GM21390 (cell line): Measurements from ENCODE around the gene POLD2.
A peak's percentile ranks its signal among the peaks of the same experiment; 100 is the strongest.
"Not testable (repeated sequence)": the region's sequence is repeated elsewhere in the genome, so short reads cannot be mapped to it uniquely, and the experiment has no call there.

Source experiments
- ATAC-seq: cut with Tn5 transposase; IDR thresholded peaks from one replicate; pipeline ENCODE4 v1.9.1; 2021; ENCODE audit not compliant: unreplicated experiment

The POLD2 gene

DNA sequence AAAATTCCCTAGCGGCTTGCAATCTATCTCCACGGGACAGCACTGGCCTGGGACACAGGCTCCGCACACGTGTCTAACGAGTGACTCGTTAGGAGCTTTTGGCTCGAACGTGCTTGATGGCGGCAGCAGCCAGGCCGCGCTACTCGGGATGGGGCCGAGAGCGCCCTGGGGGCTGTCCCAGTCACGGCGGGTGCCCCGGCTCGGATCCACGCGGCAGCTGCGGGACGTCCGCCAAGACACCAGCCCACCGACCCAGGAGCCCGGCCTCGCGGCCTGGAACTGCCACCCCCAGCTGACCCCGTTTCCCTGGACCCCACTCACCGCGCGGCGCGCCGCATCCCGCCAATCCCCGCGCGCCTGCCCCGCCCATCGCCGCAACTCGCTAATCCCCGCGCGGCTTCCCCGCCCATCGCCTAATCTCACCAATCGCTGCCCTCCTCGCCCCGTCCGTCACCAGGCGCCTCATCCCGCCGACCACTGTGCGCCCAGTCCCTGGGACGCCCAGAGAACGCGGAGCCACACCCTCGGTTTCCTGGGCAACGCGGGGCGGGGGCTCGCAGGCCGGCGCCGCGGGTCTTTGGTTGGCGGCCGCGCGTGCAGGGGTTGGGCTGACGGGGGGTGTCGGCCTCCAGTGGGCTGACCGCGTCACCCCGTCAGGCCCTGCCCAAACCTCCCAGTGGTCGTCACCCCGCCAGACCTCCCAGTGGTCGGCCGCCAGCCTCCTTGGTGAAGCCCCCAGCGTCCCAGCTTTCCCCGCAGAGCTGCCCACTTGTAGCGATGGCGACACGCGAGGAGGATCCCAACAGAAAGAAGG lies at the start of gene POLD2:
TSS of gene POLD2 (minus strand) at position 359 of the 814 bp plus-strand sequence. CDS start 1,495 bp downstream, outside the sequence.
- ATAC-seq = peak; percentile 99

DNA sequence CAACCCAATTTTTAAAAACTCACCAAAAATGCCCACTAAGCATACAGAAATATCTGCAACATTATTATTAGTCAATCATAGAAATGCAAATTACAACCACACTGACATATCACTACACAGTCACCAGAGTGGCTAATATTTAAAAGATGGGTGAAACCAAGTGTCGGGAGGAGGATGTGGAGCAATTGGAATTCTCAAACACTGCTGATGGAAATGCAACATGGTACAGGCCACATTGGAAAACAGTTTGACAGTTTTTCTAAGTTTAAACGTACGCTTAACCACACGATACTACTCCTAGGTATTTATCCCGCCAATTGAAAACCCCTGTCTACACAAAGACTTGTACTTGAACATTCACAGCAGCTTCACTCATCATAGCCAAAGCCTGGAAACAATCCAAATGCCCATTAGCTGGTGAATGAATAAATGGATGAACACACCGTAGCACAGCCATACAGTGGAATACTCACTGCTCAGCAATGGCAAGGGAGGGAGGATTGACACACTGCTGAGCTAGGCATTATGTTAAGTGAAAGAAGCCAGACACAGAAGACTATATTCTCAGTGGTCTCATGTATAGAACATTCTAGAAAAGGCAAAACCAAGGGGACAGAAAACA lies 49.6 kb upstream of the POLD2 start:
- no peak for ATAC-seq

DNA sequence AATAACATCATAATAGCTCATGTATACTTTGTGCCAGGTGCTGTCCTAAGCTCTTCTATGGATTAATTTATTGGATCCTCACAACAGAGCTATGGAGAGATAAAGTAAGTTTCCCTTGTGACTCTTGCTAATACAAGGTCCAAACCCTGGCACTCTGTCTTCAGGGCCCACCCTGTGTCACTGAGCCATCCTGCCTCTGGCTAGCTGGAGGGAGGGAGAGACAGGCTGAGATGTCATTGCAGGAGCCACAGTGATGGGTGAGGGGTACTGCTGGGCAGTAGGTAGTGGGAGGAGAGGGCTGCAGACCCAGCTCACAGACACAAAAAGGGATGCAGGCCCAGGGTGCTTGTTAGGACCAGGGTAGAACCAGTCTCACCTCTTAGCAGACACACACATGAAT lies 49.0 kb upstream of the POLD2 start:
- ATAC-seq = no peak

DNA sequence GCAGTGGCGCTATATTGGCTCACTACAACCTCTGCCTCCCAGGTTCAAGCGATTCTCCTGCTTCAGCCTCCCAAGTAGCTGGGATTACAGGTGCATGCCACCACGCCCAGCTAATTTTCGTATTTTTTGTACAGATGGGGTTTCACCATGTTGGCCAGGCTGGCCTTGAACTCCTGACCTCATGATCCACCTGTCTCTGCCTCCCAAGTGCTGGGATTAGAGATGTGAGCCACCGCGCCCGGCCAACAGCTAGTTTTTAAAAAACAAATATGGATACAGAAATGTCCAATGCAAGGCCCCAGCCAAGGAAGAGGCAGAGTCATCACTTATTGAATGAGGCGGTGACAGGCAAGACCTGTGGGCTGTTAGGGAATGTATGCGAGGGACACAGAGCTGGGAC lies 48.6 kb upstream of the POLD2 start:
- ATAC-seq = not testable (repeated sequence)

DNA sequence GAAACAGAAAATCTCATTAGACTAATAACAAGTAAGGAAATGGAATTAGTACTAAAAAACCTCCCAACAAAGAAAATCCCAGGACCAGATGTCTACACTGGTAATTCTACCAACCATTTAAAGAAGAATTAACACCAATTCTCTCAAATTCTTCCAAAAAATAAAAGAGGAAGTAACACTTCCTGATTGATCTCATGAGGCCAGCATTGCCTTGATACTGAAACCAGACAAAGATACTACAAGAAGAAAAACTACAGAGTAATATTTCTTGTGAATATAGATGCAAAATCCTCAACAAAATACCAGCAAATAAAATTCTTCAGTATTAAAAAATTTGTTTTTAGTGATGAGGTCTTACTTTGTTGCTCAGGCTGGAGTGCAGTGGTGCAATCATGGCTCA lies 44.6 kb upstream of the POLD2 start:
- ATAC-seq = no peak

DNA sequence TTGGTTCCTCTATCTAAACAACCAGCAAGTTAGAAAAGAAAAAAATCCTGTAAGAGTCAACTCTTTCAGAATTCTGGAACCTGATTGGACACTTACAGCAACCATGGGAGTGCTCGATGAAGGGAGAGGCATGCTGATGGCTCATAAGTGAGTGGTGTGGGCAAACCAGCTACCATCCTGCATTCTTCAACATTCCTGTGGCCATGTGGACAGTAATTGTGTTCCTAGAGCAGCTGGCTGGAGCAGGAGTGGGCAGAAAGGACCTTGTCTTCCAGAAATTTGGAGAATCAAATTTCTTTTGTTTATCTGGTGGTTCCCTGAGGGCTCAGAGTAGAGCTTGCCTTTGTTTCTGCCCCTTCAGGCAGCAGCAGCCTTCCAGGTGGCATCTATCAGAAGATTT lies 40.2 kb upstream of the POLD2 start:
- ATAC-seq = no peak

DNA sequence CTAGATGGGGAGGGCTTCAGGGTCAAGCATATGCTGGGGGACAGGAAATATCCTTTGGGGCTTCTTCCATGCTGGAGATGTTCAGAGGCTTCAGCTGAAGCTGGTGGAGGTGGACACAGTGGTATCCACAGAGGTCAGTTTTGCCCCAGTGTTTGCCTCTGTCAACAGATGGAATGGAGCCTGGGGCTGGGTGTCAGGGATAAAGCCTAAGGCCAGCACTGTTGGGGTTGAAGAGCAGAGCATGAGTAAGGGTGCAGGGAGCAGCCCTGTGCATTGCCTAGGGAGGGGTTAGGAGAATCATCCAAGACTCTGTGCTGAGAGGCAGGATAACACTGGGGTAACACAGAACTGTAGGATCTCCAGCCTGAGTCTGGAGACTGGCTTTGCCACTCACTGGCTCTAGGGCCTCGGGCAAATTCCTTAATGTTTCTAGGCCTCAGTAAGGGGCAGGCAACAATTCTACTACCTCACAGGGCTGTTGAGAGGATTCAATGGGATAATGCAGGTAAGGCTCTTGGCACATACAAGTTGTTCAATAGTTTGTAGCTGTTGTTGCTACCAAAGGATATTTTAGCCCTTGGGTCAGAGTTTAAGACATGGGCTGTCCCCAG lies 39.5 kb upstream of the POLD2 start:
- no peak for ATAC-seq

DNA sequence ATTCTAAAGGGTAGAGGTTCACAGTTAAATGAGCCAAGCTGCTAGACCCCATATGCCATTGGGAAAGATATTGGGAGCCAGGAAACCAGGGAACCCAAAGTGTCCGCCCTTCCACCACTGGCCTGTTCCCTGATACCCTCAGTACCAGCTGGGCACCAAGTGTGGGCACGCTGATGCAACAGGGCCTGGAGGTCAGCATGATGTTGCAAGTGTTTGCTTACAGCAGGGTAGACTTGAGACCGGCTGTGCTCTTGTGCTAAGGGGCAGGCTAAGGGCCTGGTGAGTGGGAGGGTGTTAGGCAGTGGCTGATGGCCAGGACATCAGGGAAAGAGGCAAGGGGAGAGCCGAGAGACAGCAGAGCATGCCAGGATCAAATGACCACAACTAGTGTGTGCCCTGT lies 38.8 kb upstream of the POLD2 start:
- ATAC-seq = no peak

DNA sequence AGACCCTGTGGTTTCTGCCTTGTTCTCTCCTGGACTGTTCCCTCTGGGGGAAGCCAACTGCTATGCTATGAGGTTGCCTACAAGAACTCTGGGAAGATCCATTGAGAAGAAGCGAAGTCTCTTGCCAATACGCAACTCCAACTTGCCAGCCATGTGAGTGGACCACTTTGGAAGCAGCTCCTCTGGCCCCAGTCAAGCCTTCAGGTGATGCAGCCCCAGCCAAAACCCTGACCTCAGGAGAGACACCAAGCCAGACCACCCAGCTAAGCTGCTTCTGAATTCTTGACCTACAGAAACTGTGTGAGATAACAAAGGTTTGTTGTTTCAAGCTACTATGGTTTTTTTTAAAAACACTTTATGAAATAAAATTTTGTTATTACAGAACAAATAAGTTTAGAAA lies 38.0 kb upstream of the POLD2 start:
- ATAC-seq = no peak

DNA sequence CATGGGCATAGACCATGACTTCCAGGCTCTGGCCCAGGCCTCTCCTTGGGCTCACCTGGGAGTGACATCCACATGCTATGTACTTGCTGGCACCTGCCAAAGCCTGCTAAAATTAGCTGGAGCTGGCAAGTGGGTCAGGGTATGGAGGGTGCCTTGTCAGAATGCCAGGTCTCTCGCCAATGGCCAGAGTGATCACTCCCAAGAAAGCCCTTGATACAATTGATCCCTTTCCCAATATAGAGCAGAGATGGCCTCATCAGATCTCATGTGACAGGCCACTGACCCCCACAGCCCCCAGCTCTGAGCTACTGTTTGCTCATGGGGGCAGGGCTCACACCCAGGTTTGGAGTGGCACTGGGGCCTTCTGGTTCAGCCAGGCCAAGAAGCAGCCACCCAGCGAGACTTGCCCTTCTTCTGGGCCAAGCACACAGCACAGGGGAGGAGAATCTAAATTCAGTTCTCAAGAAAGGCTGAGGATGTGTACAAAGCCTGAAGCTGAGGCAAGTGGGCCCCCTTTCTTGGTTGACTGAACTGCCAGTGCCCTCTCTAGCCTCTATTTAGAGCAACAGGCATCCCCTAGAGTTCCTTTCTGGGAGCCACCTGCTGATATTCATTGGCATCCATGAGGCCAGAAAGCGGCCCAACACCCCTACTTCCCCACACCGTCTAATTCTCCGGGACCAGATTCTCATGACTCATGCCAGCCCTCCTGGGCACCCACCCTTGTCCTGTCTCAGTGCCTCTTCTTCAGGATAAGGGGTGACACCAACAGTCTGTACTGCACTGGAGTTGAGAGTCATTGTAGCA lies 36.7 kb upstream of the POLD2 start:
- no peak for ATAC-seq

DNA sequence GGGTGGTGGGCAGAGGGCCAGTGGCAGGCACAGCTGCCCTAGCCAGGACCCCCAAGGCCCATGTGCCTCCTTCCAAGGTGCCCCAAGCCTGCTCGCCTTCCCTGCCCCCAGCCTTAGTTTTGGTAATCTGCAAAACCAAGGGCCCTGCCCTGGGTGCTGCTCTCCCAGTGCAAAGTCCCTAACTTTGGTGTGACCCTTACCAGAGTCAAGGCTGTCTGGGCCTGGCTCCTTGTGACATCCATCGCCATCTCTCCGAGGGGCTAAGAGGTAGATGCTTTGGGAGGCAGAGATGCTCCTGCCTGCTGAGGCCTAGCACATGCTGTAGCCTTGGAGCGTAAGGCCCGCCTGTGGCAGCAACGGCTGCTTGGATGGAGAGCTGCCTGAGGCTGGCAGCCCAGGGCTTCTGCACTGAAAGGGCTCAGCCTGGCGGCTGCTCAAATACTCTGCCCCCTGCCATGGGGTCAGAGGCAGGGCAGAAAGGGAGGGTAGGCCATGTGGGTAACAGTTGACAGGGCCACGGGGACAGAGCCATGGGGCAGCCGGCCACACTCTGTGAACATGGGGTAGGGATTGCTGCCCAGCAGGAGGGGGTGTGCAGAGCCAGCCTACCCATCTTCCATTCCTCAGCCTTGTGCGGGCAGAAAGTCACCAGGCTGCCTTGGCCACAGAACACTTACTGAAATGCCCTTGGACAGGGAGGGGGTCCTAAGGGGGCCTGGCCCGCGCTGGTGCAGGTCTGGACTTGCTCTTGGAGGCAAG lies 35.7 kb upstream of the POLD2 start:
- no peak for ATAC-seq

DNA sequence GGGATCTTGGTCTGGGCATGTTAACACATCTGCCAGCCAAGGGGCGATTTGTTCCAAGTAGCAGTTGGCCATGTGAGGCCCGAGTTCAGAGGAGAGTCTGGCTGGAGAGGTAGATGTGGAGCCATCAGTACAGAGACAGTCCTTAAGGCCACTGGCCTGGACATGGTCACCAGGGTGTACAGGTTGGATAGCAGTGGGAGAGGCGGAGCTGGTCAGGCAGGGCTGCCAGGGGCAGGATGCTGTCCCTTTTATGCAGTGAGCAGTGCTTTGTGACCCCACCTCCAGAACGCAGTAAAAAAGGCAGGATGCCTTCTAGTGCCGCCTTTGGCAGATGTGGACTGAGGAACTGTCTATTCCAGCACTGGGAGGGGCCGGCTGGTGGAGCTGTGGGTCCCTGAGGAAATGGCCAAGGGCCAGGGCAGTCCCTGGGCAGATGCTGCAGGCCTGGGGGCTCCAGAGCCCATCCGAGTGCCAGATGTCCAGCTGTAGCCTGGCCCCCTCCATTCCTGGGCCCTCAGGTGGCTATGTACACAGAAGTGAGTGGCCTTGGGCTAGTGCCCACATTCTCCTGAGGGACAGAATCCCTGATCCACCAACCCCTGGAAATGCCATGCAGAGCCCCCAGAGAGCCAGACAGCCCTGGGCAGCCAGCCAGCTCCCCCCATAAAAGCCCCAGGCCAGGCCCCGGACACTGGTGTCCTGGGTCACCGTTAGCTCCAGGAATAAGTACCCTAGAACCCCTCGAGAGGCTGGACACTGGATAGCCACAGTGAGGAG lies 34.9 kb upstream of the POLD2 start:
- ATAC-seq = no peak

DNA sequence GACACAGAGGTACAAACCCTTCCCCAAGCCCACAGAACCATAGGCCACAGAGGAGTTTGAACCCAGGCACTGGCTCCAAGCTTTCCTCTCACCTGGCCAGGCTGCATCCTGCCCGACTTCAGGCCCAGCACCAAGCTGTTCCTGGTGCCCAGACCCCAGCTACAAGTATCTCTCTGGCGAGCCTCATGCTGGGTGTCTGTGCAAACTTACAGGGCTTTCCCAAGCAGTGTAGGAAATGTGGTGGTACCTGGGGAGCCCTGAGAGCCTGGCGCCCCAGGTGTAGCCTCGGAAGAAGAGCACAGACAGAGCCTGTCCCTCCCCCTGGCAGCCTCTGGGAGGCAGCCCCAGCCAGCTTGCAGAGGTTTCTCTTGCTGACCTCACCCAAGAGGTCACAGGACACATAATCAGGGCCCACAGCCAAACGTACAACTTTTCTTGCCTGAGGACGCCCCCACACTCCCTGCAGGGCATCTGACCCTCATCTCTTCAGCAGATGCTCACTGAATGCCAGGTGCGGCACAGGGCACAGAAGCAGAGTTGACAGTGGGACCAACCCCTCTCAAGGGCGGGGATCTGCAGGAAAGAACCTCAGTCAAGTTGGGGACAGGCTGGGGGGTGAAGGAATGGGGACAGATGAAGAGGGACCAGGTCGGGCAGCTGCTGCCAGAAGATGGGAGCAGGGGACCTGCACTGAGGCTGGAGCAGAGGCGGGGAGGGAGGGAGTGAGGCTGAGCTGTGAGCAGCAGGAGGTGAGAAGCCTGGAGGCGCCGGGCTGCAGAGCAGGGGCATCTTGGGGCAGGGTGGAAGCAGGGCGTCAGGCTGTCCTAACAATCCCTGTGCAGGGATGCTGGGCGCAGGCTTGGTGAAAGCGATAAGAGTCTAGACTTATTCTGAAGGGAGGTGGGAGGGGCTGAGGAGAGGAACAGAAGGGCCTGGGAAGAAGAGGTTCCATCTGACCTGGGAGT lies 34.0 kb upstream of the POLD2 start:
- ATAC-seq = no peak

DNA sequence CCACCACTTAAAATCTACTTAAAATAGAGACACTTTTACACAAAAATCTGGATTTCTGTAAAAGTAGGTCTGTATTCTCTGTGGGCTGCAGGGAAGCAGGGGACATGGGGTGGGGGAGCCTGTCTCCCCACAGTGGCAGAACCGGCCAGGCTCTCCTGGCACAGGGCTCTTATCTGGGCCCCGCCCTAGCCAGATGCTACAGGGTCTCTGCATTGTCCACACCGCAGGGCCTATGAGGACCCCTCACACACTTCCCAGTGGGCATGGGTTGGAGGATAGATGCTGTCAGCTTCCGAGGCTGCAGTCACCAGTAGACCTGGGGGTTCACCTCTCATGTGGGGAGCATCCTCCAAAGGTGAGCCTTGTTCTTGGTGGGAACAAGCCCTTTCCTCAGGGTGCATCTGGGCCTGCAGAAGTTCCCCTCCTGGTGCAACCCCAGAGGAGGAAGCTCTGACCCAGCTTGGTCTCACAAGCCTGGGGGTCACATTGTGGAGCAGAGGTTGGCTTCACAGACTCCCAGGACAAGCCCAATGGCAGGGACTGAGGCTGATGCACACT lies 33.2 kb upstream of the POLD2 start:
- no peak for ATAC-seq

DNA sequence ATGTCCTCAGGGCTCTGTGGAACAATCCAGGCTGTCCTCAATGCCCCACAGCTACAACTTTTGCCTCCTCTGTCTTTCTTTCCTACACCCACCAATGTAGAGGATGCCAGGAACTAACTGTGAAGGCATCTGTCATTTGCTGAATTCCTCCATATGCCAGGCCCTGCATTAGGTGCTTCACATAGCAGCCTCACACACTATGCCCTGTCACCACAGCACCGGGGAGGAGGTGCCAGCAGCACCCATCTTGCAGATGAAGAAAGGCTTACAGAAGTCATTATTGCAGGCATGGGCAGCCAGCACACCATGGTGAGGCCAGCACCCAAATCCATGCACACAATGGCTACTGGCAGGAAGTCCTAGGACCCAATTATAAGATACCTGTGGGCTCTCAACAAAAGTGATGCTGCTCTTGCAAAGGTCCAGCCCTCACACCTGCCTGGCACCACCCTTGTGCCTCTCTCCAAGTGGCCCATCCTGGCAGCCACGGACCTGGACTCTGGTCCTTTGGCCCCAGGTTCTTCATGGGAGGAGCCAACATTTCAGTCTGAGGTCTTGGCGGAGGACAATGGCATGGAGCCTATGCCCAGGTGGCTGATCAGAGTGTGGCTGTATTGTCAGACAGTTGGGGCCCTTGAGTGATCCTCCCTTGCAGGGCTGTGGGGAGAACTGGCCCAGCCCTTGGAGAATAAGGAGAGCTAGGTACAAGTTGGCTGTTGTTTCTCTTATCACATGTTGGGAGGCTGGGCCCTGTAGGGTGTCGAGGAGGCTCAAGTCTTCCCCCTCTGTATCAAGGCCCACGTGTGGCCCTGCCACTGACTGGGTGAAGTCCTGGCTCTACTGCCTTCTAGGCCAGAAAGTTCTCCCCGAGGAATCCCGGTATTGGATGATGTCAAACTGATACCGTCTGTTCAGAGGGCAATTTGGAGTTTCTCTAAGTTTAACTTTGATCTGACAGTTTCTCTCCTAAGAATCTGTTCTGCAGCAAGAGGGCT lies 32.1 kb upstream of the POLD2 start:
- no peak for ATAC-seq

DNA sequence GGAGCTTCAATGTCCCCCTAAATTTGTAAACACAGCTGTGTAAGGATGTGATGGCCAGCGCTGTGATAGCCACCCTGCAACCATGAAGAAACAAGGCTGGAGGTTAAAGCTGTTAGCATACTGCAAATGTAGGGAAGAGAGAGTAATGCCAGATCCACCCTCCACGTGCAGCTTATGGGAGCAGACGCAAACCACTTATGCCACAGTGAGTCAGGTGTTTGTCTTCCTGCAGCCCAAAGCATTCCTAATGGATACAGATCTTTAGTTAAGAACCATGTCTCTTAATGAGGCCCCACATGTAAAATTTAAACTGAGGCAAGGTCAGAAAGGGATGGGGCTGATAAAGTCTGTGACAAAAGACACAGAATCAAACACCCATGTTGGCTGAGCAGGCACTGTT lies 31.4 kb upstream of the POLD2 start:
- no peak for ATAC-seq

DNA sequence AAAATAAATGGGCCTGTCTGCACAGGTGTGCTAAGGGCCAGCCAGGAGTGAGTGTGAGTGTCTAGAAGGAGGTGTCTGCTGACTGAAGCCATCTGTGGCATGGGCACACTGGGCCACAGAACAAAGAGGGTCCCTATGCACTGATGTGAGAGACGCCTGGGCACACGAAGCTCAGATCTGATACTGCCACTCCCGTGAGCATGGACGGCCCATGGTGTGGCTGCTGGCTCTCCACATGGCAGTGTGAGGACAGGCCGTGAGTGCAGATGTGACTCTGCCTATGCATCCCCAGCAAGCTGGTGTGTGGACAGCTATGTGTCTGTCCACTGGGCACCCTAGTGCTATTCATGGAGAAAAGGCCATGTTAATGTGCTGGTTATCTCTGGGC lies 30.6 kb upstream of the POLD2 start:
- no peak for ATAC-seq
